K562 (cell line): ENCODE results near the gene TMEM208. TPM values are rescaled to one million over a fixed set of nuclear protein-coding genes. Genes with fewer than 3 reads are reported as not detected.

Source experiments
- ADNP ChIP-seq: fragments of 200-800 bp; sonication (Bioruptor generic); IDR thresholded peaks from 2 replicates; pipeline ENCODE4 v1.6.1; 2016; ENCODE audit warnings: missing genetic modification characterization, missing compliant biosample characterization
- BRCA1 ChIP-seq, 2 experiments: fragments of 450-650 bp in 1 of 2; sonication (generic) in 1 of 2; formaldehyde crosslinking in 1 of 2; IDR thresholded peaks; 2 replicates each; pipeline versions ENCODE4 v1.5.0 to v1.6.1; 2017 to 2020; ENCODE audit warnings: mild to moderate bottlenecking in 1 of 2, missing genetic modification reagents in 1 of 2
- CEBPG ChIP-seq, 3 experiments: fragments of 200-800 bp in 1 of 3; sonication (Bioruptor generic) in 1 of 3; sonication (generic) in 1 of 3; formaldehyde crosslinking in 1 of 3; IDR thresholded peaks in 2 of 3; conservative IDR thresholded peaks in 1 of 3; 2 replicates each; pipeline versions ENCODE4 v1.6.1 to v1.8.0; 2016 to 2022; ENCODE audit warnings: missing compliant biosample characterization in 2 of 3, missing genetic modification characterization in 2 of 3, mild to moderate bottlenecking in 1 of 3, missing genetic modification reagents in 1 of 3
- CGGBP1 ChIP-seq: fragments of 250-450 bp; sonication (Bioruptor Pico); IDR thresholded peaks from 2 replicates; pipeline ENCODE4 v1.9.0; 2021; ENCODE audit warnings: mild to moderate bottlenecking
- GTF2A2 ChIP-seq: IDR thresholded peaks from 2 replicates; pipeline ENCODE4 v1.6.1; 2016; ENCODE audit warnings: mild to moderate bottlenecking, missing genetic modification characterization, missing compliant biosample characterization
- KLF13 ChIP-seq: fragments of 450-650 bp; IDR thresholded peaks from 2 replicates; pipeline ENCODE4 v1.6.1; 2016; ENCODE audit warnings: missing genetic modification characterization, low read depth, mild to moderate bottlenecking, missing compliant biosample characterization, moderate library complexity, borderline replicate concordance
- MAFK ChIP-seq: IDR thresholded peaks from 2 replicates; pipeline ENCODE4 v1.6.1; 2011; ENCODE audit warnings: low read length, improper control_type of control experiment
- PML ChIP-seq: IDR thresholded peaks from 2 replicates; pipeline ENCODE4 v1.6.1; 2012; ENCODE audit warnings: low read length, inconsistent platforms
- WHSC1 ChIP-seq: IDR thresholded peaks from one replicate; pipeline ENCODE4 v1.6.1; 2012; ENCODE audit warnings: low read length, control low read depth, inconsistent platforms
- ZBTB33 ChIP-seq: sonication (generic); formaldehyde crosslinking; IDR thresholded peaks from 2 replicates; pipeline ENCODE4 v1.8.1; 2023; ENCODE audit warnings: mild to moderate bottlenecking, missing genetic modification reagents
- ZC3H8 ChIP-seq: fragments of 450-650 bp; IDR thresholded peaks from 2 replicates; pipeline ENCODE4 v1.6.1; 2017
- ZNF133 ChIP-seq: fragments of 250-450 bp; sonication (Bioruptor Pico); IDR thresholded peaks from 2 replicates; pipeline ENCODE4 v1.4.0; 2020; ENCODE audit warnings: mild to moderate bottlenecking
- ZNF165 ChIP-seq: fragments of 250-450 bp; sonication (Bioruptor Pico); IDR thresholded peaks from 2 replicates; pipeline ENCODE4 v1.4.0; 2020; ENCODE audit warnings: borderline replicate concordance
- ZNF324 ChIP-seq: fragments of 250-450 bp; sonication (Bioruptor Pico); IDR thresholded peaks from 2 replicates; pipeline ENCODE4 v1.4.0; 2020; ENCODE audit warnings: mild to moderate bottlenecking
- polyA plus RNA-seq, 8 experiments: library from polyadenylated mRNA; depleted of rRNA in 4 of 8; stranded (reverse) in 5 of 8; unstranded in 3 of 8; fragments of >200 nt; fragmentation: Nextera tagmentation in 2 of 8; fragmentation: Illumina TruSeq in 1 of 8; extraction: Ambion mirVana in 2 of 8; extraction: Trizol in 1 of 8; gene quantifications; 2 replicates each; pipeline versions ENCODE4 v1.2.1 to v1.2.3, GENCODE V29; 2011 to 2014; ENCODE audit warnings: inconsistent platforms in 1 of 8, missing spikeins in 1 of 8
- total RNA-seq, 7 experiments: library from RNA; depleted of rRNA in 6 of 7; stranded (reverse); fragments of >200 nt in 6 of 7; fragmentation: Illumina TruSeq in 2 of 7; extraction: Trizol in 2 of 7; gene quantifications; 2 replicates each; pipeline versions ENCODE4 v1.2.1 to v1.2.3, GENCODE V29; 2011 to 2021; ENCODE audit warnings: low replicate concordance in 1 of 7
- TF ChIP-seq, protein P1 (sequence below), 2 experiments: fragments of 450-650 bp in 1 of 2; sonication (generic) in 1 of 2; formaldehyde crosslinking in 1 of 2; IDR thresholded peaks; 2 replicates each; pipeline versions ENCODE4 v1.7.1 to v1.9.0; 2016 to 2022; ENCODE audit warnings: inconsistent platforms in 1 of 2, mild to moderate bottlenecking in 1 of 2, missing genetic modification reagents in 1 of 2

Gene TMEM208
- total and polyA plus RNA-seq, 9 of the 15 experiments (the other 6 are each of a cell fraction or from before 2014, with no cell fraction given), result 31.8 to 239 (median 54.3) TPM

- TF ChIP-seq, protein P1, sequence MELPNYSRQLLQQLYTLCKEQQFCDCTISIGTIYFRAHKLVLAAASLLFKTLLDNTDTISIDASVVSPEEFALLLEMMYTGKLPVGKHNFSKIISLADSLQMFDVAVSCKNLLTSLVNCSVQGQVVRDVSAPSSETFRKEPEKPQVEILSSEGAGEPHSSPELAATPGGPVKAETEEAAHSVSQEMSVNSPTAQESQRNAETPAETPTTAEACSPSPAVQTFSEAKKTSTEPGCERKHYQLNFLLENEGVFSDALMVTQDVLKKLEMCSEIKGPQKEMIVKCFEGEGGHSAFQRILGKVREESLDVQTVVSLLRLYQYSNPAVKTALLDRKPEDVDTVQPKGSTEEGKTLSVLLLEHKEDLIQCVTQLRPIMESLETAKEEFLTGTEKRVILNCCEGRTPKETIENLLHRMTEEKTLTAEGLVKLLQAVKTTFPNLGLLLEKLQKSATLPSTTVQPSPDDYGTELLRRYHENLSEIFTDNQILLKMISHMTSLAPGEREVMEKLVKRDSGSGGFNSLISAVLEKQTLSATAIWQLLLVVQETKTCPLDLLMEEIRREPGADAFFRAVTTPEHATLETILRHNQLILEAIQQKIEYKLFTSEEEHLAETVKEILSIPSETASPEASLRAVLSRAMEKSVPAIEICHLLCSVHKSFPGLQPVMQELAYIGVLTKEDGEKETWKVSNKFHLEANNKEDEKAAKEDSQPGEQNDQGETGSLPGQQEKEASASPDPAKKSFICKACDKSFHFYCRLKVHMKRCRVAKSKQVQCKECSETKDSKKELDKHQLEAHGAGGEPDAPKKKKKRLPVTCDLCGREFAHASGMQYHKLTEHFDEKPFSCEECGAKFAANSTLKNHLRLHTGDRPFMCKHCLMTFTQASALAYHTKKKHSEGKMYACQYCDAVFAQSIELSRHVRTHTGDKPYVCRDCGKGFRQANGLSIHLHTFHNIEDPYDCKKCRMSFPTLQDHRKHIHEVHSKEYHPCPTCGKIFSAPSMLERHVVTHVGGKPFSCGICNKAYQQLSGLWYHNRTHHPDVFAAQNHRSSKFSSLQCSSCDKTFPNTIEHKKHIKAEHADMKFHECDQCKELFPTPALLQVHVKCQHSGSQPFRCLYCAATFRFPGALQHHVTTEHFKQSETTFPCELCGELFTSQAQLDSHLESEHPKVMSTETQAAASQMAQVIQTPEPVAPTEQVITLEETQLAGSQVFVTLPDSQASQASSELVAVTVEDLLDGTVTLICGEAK (IDR thresholded peaks at IDR 0.05), result peak; percentile 100
- TF ChIP-seq, protein P1 (CRISPR knock-in tag; IDR thresholded peaks at IDR 0.05), result no peak
- TF ChIP-seq CEBPG (CRISPR knock-in tag; IDR thresholded peaks at IDR 0.05), result no peak
- TF ChIP-seq CEBPG (tag; conservative IDR thresholded peaks at IDR 0.05 in 1 of 2, IDR thresholded peaks at IDR 0.05 in 1 of 2), result no peak
- TF ChIP-seq WHSC1, result no peak
- peak; percentile 40; the same call in 1 of the 2 replicates for TF ChIP-seq ZBTB33 (CRISPR knock-in tag)
- TF ChIP-seq KLF13 (tag), result peak; percentile 92
- TF ChIP-seq BRCA1 (IDR thresholded peaks at IDR 0.05), result no peak
- no peak for TF ChIP-seq BRCA1 (CRISPR knock-in tag; IDR thresholded peaks at IDR 0.05)
- no peak for TF ChIP-seq GTF2A2 (tag)
- TF ChIP-seq ZNF165, result no peak
- no peak for TF ChIP-seq CGGBP1 (CRISPR knock-in tag)
- TF ChIP-seq ZC3H8, result no peak
- TF ChIP-seq PML, result peak; percentile 77; the same call in 1 of the 2 replicates
- TF ChIP-seq MAFK, result no peak
- no peak for TF ChIP-seq ADNP (tag)
- TF ChIP-seq ZNF324 (CRISPR knock-in tag), result no peak
- TF ChIP-seq ZNF133 (CRISPR knock-in tag), result no peak
These were observed at the start of gene TMEM208 (continued) for GRCh38 chr16:67226804-67227566.
